Left colon (tissue), 2 donors: ENCODE measurements around the gene ATP9A. TPM values are rescaled to one million over a fixed set of nuclear protein-coding genes. Genes with fewer than 3 reads are reported as not detected.
"Not testable (repeated sequence)": the region's sequence is repeated elsewhere in the genome, so short reads cannot be mapped to it uniquely, and the experiment has no call there.

ENCODE experiments used
- ATAC-seq: fragments of 200-7000 bp; cut with Tn5 transposase; one replicate; pipeline ENCODE4 v1.9.1; 2020; ENCODE audit warnings: mild to moderate bottlenecking, moderate library complexity
- DNase-seq, 2 donors: peaks; one replicate each; pipeline ENCODE4 v3.0.0-alpha.2; 2020
- intact Hi-C, 2 donors: fragments of 100-400 bp; cut with DNase I in 1 of 2; cut with micrococcal nuclease in 1 of 2; formaldehyde crosslinking; loops; one replicate each; pipeline versions ENCODE4 v1.11.2 to v1.14.0; 2022; cut with DNase I, micrococcal nuclease
- long read RNA-seq: library from polyadenylated mRNA; unstranded; transcript quantifications from one replicate; pipeline ENCODE4 v2.0.0, GENCODE V29; 2021
- total RNA-seq, 2 donors: library from RNA; stranded (reverse); fragmentation: NEBNext Ultra II Directional; extraction: Animal tissue kit (Norgen Biotek cat#: 25700); gene quantifications; one replicate each; pipeline ENCODE4 v1.2.1, GENCODE V29; 2021
- donor health status: DM: no; HTN: no; CAD: no.
- donor health status: DM: yes; HTN: yes; CAD: no.

Gene ATP9A
- 10 to 100 TPM; 66.8 to 90.1 TPM for total RNA-seq
- long read RNA-seq, full-length matches to known transcripts = 2 of 22 reads
- long read RNA-seq, partial matches to known transcripts = 4 of 22 reads
- long read RNA-seq, other reads (novel, unspliced or antisense) = 16 of 22 reads

GRCh38 chr20:51767867-51768758, at the start of gene ATP9A:
TSS of gene ATP9A (minus strand) at chr20:51768390. CDS start at chr20:51768369, 21 bp downstream.
- DNase-seq (peak in 1 of 2 donors; percentile 57), ATAC-seq (peak; percentile 30)
- intact Hi-C loops = no loop called here

- intact Hi-C loops, ATAC-seq, DNase-seq: not testable (repeated sequence)
These were observed 48.7 kb upstream of the ATP9A start for GRCh38 chr20:51816856-51817255.

GRCh38 chr20:51815383-51816076, 47.3 kb upstream of the ATP9A start:
- no peak for DNase-seq
- intact Hi-C loops = no loop called here
- no peak for ATAC-seq

- ATAC-seq = no peak
- DNase-seq = no peak
- intact Hi-C loops = no loop called here
These were observed 44.7 kb upstream of the ATP9A start for GRCh38 chr20:51812861-51813260.

- DNase-seq (no peak), ATAC-seq (no peak)
- intact Hi-C loops = no loop called here
These were observed 43.4 kb upstream of the ATP9A start for GRCh38 chr20:51811514-51812128.

- DNase-seq = no peak
- intact Hi-C loops = no loop called here
- ATAC-seq = no peak
These were observed 42.8 kb upstream of the ATP9A start for GRCh38 chr20:51811042-51811355.

GRCh38 chr20:51810155-51811041, 42.2 kb upstream of the ATP9A start:
- no peak for ATAC-seq
- DNase-seq = no peak
- intact Hi-C loops = no loop called here

- no peak for DNase-seq
- no peak for ATAC-seq
- intact Hi-C loops = no loop called here
These were observed 39.6 kb upstream of the ATP9A start for GRCh38 chr20:51807720-51808250.

GRCh38 chr20:51804754-51805153, 36.6 kb upstream of the ATP9A start:
- intact Hi-C loops = no loop called here
- ATAC-seq (no peak), DNase-seq (no peak)

- DNase-seq (no peak), ATAC-seq (no peak)
- intact Hi-C loops = no loop called here
These were observed 35.1 kb upstream of the ATP9A start for GRCh38 chr20:51803148-51803854.

- intact Hi-C loops = no loop called here
- DNase-seq = no peak
These were observed 34.1 kb upstream of the ATP9A start, which contains the start of gene SALL4 for GRCh38 chr20:51802170-51802751. TSS of gene SALL4 (minus strand) at chr20:51802521. CDS start at chr20:51802408, 113 bp downstream.

GRCh38 chr20:51801823-51802123, 33.6 kb upstream of the ATP9A start:
- ATAC-seq (no peak), DNase-seq (no peak)
- intact Hi-C loops = no loop called here

More at GRCh38 chr20:51802170-51802751, 34.1 kb upstream of the ATP9A start, which contains the start of gene SALL4:
- no peak for ATAC-seq

- intact Hi-C loops = no loop called here
- DNase-seq (no peak), ATAC-seq (no peak)
These were observed 33.1 kb upstream of the ATP9A start for GRCh38 chr20:51801122-51801822.

GRCh38 chr20:51800872-51801121, 32.6 kb upstream of the ATP9A start:
- ATAC-seq = peak; percentile 27
- DNase-seq = peak in 1 of 2 donors; percentile 21
- intact Hi-C loops = no loop called here

- DNase-seq = peak; percentile 41 to 74
- intact Hi-C loops = no loop called here
- ATAC-seq = peak; percentile 88
These were observed 32.1 kb upstream of the ATP9A start for GRCh38 chr20:51800060-51800871.

GRCh38 chr20:51799401-51799860, 31.2 kb upstream of the ATP9A start:
- DNase-seq (no peak), ATAC-seq (no peak)
- intact Hi-C loops = no loop called here
